IPS DF 19.7 (cell line): ENCODE data around the gene SSTR3.
"Not testable (repeated sequence)": the region's sequence is repeated elsewhere in the genome, so short reads cannot be mapped to it uniquely, and the experiment has no call there.

Experiments
- DNase-seq: peaks from one replicate; pipeline ENCODE4 v3.0.0-alpha.2; 2013; ENCODE audit warnings: low read depth, low spot score

The SSTR3 gene

DNA sequence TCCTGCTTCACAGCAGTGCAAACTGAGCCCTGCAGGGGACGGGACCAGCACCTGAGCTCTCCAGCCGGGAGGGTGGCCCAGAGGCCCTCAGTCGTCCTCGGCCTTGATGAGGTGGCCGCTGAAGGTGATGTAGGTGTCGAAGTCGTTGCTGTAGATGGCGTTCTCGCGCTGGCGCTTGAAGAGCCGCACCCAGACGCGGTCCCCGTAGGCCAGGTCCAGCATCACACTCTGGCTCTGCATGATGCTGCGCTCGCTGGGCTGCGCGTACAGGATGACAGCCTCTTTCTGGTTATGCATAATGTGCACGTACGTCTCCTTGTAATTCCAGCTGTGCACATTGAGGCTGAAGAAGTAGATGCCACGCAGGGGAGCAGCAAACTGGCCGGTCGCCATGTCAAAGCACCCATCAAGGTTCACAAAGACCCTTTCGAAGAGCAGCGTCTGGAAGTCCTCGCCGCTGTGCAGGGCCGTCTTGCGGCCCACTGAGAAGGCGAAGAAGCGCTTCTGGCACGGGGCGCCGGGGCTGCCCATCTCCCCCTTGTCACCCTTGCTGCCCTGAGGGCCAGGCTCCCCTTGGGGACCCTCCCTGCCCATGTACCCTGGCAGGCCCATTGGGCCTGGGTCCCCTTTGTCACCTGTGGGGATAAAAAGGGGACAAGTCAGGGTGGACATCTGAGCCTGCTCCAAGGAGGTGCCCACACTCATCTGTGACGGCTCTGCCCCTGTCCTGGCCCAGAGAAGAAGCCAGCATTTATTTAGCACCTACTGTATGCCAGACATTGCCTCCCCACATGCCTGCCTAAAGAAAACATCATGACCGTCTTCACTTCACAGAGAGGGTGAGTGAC lies 30.0 kb downstream of the SSTR3 start:
- no peak for DNase-seq

DNA sequence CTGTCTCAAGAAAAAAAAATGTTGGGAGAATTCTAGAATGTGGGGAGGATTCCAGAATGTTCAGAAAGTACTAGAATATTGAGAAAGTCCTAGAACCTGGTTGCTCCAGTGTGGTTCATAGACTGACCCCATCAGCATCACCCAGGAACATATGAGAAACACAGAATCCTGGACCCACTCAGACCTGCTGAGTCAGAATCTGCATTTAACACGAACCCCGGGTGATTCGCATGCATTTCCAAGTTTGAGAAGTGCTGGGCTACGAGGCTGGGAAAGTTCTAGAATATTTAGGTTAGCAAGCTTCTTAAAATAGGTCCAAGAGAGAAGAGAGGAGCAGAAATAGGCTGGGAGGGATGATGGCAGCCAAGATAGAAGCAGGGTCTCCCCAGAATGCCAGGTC lies 30.6 kb downstream of the SSTR3 start:
- no peak for DNase-seq

DNA sequence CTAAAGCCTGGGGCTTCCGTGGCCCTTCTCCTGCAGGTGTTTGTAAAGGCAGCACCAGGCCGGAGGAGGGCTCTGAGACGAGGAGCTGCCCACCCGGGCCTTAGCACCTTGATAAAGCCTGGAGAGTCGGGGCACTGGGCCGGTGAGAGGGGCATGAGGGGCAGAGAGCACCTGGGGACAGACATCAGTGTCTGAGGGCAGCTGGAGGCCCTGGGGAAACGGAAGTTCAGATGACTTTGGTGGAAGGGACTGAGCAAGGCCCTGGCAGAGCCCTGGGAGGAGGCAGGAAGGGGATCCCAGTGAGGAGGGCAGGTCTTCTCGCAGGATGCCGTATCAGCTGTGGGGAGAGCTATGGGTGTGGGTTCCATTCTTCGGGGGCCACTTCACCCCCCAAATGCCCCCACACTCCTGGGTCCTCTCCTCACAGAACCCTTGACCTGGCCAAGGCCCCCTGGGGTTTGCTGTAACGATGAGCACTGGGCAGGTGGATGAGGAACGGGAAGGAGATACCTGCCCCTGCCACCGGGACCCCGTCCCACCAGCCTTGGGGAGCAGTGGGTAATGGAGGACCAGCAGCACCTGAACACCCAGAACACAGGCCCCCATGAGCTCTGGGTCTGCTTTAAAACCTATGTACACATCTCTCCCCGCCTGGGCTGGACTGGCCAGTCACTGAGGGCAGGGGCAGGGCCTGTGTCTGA lies 31.6 kb downstream of the SSTR3 start:
- DNase-seq: no peak

DNA sequence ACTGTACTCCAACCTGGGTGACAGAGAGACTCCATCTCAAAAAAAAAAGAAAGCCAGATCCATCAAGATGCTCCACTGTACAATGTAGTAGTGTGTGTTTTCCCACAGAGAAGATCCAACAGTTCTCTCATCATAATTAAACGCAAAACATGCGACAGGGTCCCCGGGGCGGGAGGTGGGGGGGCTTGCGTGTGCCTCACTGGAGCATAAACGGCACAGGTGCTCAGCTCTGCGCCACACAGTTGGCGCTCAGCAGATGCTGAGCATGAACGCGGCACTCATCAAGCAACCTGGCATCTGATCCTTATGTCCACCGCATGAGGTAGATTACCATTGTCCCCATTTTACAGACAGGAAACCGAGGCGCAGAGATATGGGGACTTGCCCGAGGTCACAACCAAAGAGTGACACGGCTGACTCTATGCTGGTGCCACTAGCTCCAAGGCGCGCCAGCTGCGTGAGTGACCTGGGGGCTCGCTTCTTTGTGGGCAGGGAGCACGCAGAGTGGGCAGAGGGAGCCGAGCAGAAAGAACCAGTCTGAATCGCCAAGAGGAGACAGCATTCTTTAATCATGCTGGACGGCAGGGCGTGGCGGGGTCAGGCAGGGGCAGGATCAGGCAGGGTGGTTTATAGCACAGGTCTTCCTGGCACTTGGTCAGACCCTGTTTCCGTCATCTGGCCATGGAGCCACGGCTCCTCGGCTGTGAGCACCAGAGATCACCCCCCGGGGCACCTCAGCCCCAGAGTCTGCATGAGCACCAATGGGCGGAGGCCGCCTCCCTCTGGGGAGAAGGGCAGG lies 32.5 kb downstream of the SSTR3 start:
- no peak for DNase-seq

- no peak for DNase-seq
These were observed 33.2 kb downstream of the SSTR3 start for GRCh38 chr22:37179126-37179470.

GRCh38 chr22:37178350-37179125 lies 33.7 kb downstream of the SSTR3 start:
- no peak for DNase-seq

DNA sequence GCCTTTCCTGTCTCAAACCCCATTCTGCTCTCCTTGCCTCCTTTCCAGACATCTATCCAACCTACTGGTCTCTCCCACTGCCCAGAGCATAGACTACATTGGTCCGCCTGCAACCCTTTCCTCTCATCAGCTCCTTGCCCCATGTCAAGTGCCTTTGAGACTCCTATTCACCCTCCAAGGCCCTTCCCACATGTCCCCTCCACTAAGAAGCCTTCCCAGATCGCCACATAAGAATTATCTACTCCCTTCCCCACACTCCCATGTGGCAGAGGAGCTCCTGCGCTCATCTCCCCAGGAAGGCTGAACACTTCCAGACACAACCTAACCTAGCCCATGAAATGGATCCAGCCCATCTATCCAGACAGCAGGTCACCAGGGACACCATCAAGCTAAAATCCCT lies 34.5 kb downstream of the SSTR3 start:
- no peak for DNase-seq

- no peak for DNase-seq
These were observed 35.1 kb downstream of the SSTR3 start for GRCh38 chr22:37177221-37177620.

DNA sequence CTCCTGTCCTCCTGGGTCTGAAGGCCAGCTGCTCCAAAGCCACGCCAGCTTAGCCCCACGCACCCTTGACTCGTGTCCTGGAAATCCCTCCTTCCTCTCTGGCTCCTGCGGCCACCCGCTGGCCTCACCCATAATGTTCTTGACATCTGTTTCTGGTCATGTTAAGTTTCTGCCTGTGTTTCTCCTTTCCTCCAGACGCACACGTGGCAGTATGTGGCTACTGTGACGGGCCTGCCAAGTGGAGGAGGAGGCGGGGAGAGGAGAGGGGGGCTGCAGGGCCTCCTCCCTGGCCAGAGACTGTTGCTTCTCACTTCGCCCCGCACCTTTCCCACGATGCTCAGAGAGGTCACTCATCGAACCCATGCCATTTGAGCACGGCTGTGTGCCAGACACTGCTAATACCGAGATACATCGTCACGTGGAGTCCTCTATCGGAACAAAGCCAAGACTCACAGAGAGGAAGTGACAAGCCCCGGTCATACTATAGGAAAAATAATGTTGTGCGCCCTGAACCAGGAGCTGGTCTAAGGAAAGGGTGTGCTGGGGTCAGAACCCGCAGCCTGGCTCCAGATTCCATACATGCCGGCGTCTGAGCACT lies 35.7 kb downstream of the SSTR3 start:
- DNase-seq: no peak

GRCh38 chr22:37175414-37176281 lies 36.6 kb downstream of the SSTR3 start:
- no peak for DNase-seq

DNA sequence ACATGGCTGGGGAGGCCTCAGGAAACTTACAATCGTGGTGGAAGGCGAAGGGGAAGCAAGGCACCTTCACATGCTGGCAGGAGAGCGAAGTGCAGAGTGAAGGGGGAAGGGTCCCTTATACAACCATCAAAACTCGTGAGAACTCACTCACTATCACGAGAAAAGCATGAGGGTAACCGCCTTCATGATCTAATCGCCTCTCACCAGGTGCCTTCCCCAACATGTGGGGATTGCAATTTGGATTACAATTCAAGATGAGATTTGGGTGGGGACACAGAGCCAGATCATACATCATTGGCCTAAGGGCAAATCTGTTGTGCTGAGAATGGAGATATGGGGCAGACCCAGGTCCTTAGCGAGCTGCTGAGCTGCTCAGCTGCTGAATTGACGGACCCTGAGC lies 37.3 kb downstream of the SSTR3 start:
- no peak for DNase-seq

DNA sequence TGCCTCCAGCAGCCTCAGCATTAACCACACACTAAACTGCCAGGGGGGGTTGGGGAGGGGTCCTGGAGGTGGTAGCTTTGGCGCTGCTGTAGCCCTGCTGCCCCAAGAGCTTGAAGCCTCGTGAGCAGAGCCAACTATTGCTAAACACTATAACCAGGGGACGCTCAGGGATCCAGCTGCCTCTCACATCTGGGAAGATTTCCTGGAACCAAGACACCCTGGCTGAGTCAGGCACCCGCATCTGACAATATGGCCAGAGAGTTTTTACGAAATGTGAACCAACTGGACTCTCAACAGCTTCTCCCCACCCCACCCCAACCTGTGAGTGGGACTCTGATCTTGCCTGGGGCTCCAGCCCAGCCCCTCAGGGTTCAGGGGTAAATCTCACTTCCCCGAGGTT lies 38.6 kb downstream of the SSTR3 start:
- DNase-seq: no peak

GRCh38 chr22:37172266-37173245 lies 39.7 kb downstream of the SSTR3 start:
- no peak for DNase-seq

DNA sequence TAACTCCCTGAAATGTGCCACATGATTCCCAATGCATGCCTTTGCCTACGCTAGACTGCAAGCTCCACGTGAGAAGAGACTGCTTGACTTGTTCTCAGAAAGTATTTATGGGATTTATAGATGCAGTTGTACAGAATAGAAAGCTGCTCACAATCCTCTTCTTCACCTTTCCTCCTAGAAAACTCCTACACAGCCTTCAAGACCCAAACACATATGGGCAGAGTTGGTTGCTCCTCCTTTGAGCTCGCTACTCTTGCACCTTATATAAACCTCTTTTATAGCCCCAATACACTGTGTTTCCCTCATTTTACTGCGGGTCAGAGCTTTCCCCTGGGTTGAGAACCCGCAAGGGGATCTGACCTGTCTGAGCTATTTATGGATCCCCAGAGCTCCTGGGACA lies 40.6 kb downstream of the SSTR3 start:
- no peak for DNase-seq

DNA sequence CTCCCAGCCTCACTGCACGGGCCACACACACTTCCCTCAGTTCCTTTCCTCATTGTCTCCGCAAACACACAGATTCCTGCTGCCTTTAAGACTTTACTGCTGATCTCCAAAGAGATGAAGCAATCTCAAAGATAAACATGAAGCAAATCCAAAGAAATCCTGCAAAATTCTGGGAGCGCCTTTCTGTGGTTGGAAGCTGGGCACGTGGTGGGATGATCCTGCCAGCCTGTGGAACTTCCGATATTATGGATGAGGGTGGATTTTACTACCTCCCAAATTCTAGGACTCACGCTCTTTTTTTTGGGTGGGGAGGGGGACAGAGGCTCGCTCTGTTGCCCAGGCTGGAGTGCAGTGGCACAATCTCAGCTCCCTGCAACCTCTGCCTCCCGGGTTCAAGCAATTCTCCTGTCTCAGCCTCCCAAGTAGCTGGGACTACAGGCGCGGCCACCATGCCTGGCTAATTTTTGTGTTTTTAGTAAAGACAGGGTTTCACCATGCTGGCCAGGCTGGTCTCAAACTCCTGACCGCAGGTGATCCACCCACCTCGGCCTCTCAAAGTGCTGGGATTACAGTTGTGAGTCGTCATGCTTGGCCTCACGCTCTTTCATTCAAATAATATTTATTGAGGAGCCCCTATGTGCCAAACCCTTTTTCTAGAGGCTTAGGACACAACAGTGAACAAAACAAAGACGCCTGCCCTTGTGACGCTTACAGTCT lies 41.4 kb downstream of the SSTR3 start:
- not testable (repeated sequence) for DNase-seq

DNA sequence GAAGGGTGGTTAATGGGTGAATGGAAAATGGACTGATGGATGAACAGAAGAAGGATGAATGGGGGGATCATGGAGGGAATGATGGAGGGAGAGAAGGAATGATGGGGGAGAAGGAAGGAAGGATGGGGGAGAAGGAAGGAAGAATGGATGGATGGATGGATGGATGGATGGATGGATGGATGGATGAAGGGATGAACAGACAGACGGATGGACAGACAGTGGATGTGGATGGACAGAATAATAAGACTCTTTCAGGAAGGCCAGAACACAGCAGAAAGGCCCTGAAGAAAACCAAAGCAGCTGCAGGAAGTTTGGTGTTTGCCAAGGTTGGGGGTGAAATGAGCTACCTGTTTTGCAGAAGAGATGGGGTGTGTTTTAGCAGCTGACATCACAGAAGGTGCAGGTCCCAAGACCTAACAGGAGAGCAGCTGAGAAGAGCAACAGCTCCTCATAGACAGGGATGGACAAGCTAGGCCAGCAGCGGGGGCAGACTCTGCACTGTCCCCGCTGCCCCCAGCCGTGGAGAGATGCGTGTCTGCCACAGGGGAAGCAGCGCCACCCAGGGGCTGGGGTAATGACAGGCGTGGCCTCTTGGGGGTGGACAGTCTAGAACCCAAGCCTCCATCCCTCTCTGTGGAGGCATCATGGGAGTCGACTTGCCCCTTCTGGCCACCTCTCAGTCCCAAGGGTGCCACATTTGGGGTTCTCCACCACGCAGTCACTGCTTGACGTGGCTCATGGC lies 42.2 kb downstream of the SSTR3 start:
- no peak for DNase-seq

DNA sequence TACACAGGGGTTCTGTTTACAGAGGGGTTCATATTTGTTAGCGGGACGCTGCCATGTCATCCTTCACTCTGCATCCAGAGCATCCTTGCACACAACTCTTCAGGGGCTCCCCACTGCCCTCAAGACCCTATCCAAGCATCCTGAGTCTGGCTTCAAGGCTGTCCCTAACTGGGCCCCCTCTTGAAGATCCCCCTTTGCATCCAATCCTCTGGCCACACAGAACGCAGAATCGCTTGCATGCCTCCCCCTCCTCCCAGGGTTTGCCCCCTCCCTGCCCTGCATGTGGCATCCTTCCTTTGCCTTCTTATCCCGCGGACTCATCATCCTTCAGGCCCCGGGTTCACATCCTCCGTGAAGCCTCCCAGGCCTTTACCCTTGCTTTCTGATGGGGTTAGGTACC lies 42.9 kb downstream of the SSTR3 start:
- no peak for DNase-seq
